ENCODE measurements around the gene PHOX2A. TPM values are rescaled to one million over a fixed set of nuclear protein-coding genes. Genes with fewer than 3 reads are reported as not detected.

Gene PHOX2A
- total RNA-seq, 1 donor from 2014 or later, result not detected

DNA sequence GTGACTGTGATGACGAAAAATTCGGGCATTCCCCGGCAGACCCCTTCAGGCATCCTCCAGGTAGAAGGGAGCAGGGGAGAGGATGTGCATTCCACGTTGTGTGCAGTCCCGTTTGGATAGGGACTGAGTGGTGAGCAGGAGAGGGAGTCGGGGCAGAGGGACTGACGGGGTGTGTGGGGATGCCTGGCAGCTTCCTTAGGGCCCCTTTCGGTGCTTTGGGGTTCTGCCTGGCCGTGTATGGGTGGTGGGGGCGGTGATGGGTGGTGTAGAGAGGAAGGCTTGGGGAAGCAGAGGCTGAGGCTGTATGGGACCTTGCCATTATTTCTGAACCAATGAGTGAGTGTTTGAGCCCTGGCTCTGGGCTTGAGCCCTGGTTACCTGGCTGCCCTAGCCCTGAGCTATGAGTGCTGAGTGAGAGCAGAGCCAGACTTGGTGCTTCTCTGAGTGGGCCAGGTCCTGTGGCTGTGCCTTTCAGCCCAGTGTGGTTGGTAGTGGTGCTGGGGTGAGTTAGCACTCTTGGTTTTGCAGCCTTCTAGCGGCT lies 18.5 kb downstream of the PHOX2A start:
- peaks cover 28% of the 10 kb centered on the region for H3K4me1 ChIP-seq (ENCODE audit: insufficient read depth, low read length)
- Mint-ChIP-seq H3K27me3 (ENCODE audit: low read depth, unreplicated experiment) (peaks cover 3% of the 10 kb centered on the region), H3K9me3 (ENCODE audit: unreplicated experiment) (no peaks in the 10 kb centered on the region), H3K36me3 (ENCODE audit: low read depth, unreplicated experiment) (peaks cover 6% of the 10 kb centered on the region), H3K4me3 (ENCODE audit: unreplicated experiment) (peak overlapping the region; percentile 98), H3K4me1 (ENCODE audit: low read depth, unreplicated experiment) (peaks cover 16% of the 10 kb centered on the region), H3K27ac (ENCODE audit: unreplicated experiment) (peak overlapping the region; percentile 91)
- H3K36me3 ChIP-seq (ENCODE audit: insufficient read depth, low read length), result peaks cover 12% of the 10 kb centered on the region
- H3K9ac ChIP-seq (ENCODE audit: low read length), result peak overlapping the region; percentile 90
- H3K27ac ChIP-seq (ENCODE audit: low read depth, low read length), result peak overlapping the region; percentile 77
- FAIRE-seq (no peak), DNase-seq (ENCODE audit: low read depth) (no peak)
- H3K27me3 ChIP-seq (ENCODE audit: insufficient read depth, low read length), result no peaks in the 10 kb centered on the region
- peak overlapping the region; percentile 98 for H3K4me2 ChIP-seq (ENCODE audit: low read length)
- peak overlapping the region; percentile 88 for H3K4me3 ChIP-seq (ENCODE audit: insufficient read depth, low read depth, low read length)
- peaks cover 55% of the 10 kb centered on the region for H4K20me1 ChIP-seq (ENCODE audit: insufficient read depth, low read length)
- peaks cover 61% of the 10 kb centered on the region for H3K79me2 ChIP-seq (ENCODE audit: insufficient read depth, low read length)
- H3K9me3 ChIP-seq (ENCODE audit: insufficient read depth, low read depth, low read length), result no peaks in the 10 kb centered on the region
- TF ChIP-seq, protein P1, sequence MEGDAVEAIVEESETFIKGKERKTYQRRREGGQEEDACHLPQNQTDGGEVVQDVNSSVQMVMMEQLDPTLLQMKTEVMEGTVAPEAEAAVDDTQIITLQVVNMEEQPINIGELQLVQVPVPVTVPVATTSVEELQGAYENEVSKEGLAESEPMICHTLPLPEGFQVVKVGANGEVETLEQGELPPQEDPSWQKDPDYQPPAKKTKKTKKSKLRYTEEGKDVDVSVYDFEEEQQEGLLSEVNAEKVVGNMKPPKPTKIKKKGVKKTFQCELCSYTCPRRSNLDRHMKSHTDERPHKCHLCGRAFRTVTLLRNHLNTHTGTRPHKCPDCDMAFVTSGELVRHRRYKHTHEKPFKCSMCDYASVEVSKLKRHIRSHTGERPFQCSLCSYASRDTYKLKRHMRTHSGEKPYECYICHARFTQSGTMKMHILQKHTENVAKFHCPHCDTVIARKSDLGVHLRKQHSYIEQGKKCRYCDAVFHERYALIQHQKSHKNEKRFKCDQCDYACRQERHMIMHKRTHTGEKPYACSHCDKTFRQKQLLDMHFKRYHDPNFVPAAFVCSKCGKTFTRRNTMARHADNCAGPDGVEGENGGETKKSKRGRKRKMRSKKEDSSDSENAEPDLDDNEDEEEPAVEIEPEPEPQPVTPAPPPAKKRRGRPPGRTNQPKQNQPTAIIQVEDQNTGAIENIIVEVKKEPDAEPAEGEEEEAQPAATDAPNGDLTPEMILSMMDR (IDR thresholded peaks at IDR 0.05; ENCODE audit: insufficient read depth, low read depth, low read length), result no peak
- no peak for TF ChIP-seq EZH2 (IDR thresholded peaks at IDR 0.05; ENCODE audit: insufficient read depth, low read length)
- H2AFZ ChIP-seq (ENCODE audit: low read depth, low read length), result no peak overlapping the region

DNA sequence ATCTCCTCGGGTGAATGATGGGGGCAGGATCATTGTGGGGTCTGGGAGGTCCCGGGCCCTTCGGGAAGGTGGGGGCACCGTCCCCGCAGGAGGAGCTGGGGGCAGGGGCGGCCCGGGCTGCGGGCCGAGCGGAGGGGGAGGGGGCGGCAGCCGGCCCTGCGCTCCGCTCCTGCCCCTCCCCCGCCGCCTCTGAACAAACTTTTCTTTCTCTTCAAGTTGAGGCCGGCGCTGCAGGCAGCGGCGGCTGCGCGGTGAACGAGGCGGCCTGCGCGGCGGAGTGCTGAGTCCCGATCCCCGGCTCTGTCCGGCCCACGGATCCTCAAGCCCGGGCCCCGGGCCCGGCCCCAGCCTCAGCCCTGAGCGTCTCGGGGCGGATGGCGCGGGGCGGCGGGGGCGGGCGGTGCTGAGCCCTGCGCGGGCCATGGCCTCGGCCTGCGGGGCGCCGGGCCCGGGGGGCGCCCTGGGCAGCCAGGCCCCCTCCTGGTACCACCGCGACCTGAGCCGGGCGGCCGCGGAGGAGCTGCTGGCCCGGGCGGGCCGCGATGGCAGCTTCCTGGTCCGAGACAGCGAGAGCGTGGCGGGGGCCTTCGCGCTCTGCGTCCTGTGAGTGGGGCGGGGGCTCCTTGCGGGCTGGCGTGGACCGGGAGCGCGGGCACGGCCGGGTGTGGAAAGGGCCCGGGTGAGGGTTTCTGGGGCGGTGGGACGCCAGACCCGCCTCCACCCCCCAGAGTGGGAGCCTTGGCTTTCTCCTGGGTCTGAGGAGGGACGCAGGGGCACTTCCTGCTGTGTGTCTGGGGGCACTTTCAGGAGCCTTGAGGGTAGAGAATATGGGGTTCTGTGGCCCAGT lies 19.2 kb downstream of the PHOX2A start, which contains the start of gene INPPL1:
INPPL1 (plus strand) TSS at position 204 of the 847 bp plus-strand sequence; CDS start at position 422, 218 bp downstream.
- peak within 1 kb of the TSS; percentile 90 for H3K9ac ChIP-seq (ENCODE audit: low read length)
- H3K27me3 Mint-ChIP-seq (ENCODE audit: low read depth, unreplicated experiment), result peaks cover 3% of the 10 kb centered on the region
- H3K9me3 ChIP-seq (ENCODE audit: insufficient read depth, low read depth, low read length), result no peaks in the 10 kb centered on the region
- TF ChIP-seq, protein P1 (IDR thresholded peaks at IDR 0.05; ENCODE audit: insufficient read depth, low read depth, low read length), result no peak
- no peak for TF ChIP-seq EZH2 (IDR thresholded peaks at IDR 0.05; ENCODE audit: insufficient read depth, low read length)
- H4K20me1 ChIP-seq (ENCODE audit: insufficient read depth, low read length), result peaks cover 48% of the 10 kb centered on the region
- H3K36me3 Mint-ChIP-seq (ENCODE audit: low read depth, unreplicated experiment), result peaks cover 6% of the 10 kb centered on the region
- H3K79me2 ChIP-seq (ENCODE audit: insufficient read depth, low read length), result peaks cover 57% of the 10 kb centered on the region
- H3K4me3 ChIP-seq (ENCODE audit: insufficient read depth, low read depth, low read length), result peak within 1 kb of the TSS; percentile 88
- peak within 1 kb of the TSS; percentile 98 for H3K4me2 ChIP-seq (ENCODE audit: low read length)
- peaks cover 28% of the 10 kb centered on the region for H3K4me1 ChIP-seq (ENCODE audit: insufficient read depth, low read length)
- peak within 1 kb of the TSS; percentile 74 for H2AFZ ChIP-seq (ENCODE audit: low read depth, low read length)
- H3K36me3 ChIP-seq (ENCODE audit: insufficient read depth, low read length), result peaks cover 8% of the 10 kb centered on the region
- H3K4me1 Mint-ChIP-seq (ENCODE audit: low read depth, unreplicated experiment), result peaks cover 16% of the 10 kb centered on the region
- DNase-seq (ENCODE audit: low read depth) (no peak), FAIRE-seq (no peak)
- H3K4me3 Mint-ChIP-seq (ENCODE audit: unreplicated experiment), result peak within 1 kb of the TSS; percentile 98
- no peaks in the 10 kb centered on the region for H3K27me3 ChIP-seq (ENCODE audit: insufficient read depth, low read length)
- H3K27ac Mint-ChIP-seq (ENCODE audit: unreplicated experiment), result peak within 1 kb of the TSS; percentile 91
- H3K27ac ChIP-seq (ENCODE audit: low read depth, low read length), result peak within 1 kb of the TSS; percentile 77
- H3K9me3 Mint-ChIP-seq (ENCODE audit: unreplicated experiment), result no peaks in the 10 kb centered on the region
